Smooth muscle cell (in vitro differentiated cells): Measurements from ENCODE around the gene ACSF2. TPM values are rescaled to one million over a fixed set of nuclear protein-coding genes. Genes with fewer than 3 reads are reported as not detected.

Experiments
- DNase-seq: peaks from one replicate; lab custom pipeline; 2025; ENCODE audit not compliant: unreplicated experiment; lab: John Stamatoyannopoulos, UW
- H2AFZ ChIP-seq: fragments of 200-600 bp; sonication (generic); 2 replicates; pipeline ENCODE4 v1.6.0; 2016; ENCODE audit warnings: antibody characterized with exemption, low read depth, mild to moderate bottlenecking
- H3F3A ChIP-seq: fragments of 200-600 bp; sonication (generic); 2 replicates; pipeline ENCODE4 v1.6.0; 2017; ENCODE audit warnings: antibody characterized with exemption, low read depth
- H3K27ac ChIP-seq: fragments of 200-600 bp; sonication (generic); 2 replicates; pipeline ENCODE4 v1.5.1; 2016; ENCODE audit warnings: low read depth, mild to moderate bottlenecking
- H3K27me3 ChIP-seq: fragments of 200-600 bp; sonication (generic); 2 replicates; pipeline ENCODE4 v1.6.1; 2016; ENCODE audit warnings: low read depth, mild to moderate bottlenecking
- H3K36me3 ChIP-seq: fragments of 200-600 bp; sonication (generic); 2 replicates; pipeline ENCODE4 v1.5.1; 2016; ENCODE audit warnings: low read depth
- H3K4me1 ChIP-seq: fragments of 200-600 bp; sonication (generic); 2 replicates; pipeline ENCODE4 v1.5.1; 2016; ENCODE audit warnings: low read depth
- H3K4me2 ChIP-seq: fragments of 200-600 bp; sonication (generic); 2 replicates; pipeline ENCODE4 v1.6.0; 2016; ENCODE audit warnings: mild to moderate bottlenecking
- H3K4me3 ChIP-seq: fragments of 200-600 bp; sonication (generic); 2 replicates; pipeline ENCODE4 v1.5.1; 2016; ENCODE audit warnings: mild to moderate bottlenecking
- H3K79me2 ChIP-seq: fragments of 200-600 bp; sonication (generic); 2 replicates; pipeline ENCODE4 v1.6.0; 2016; ENCODE audit warnings: low read depth, mild to moderate bottlenecking
- H3K9ac ChIP-seq: fragments of 200-600 bp; sonication (generic); 2 replicates; pipeline ENCODE4 v1.6.0; 2016; ENCODE audit warnings: low read depth
- H3K9me3 ChIP-seq: fragments of 200-600 bp; sonication (generic); replicated peaks from 2 replicates; pipeline ENCODE4 v1.5.1; 2016; ENCODE audit warnings: low read depth
- H4K20me1 ChIP-seq: fragments of 200-600 bp; sonication (generic); 2 replicates; pipeline ENCODE4 v1.6.0; 2016; ENCODE audit warnings: low read depth
- CTCF ChIP-seq: fragments of 200-600 bp; sonication (generic); IDR thresholded peaks from 2 replicates; pipeline ENCODE4 v1.5.1; 2017; ENCODE audit warnings: borderline replicate concordance, mild to moderate bottlenecking, antibody characterized with exemption; ENCODE audit not compliant: insufficient read depth, poor library complexity, severe bottlenecking
- WGBS: methylation state at CpG from one replicate; pipeline ENCODE4 v1.1.7; 2016; ENCODE audit warnings: low lambda C conversion rate; 5-methylcytosine and 5-hydroxymethylcytosine counted together
- polyA plus RNA-seq: library from polyadenylated mRNA; unstranded; fragments of >200 nt; fragmentation: Nextera tagmentation; extraction: Ambion mirVana; gene quantifications from 2 replicates; pipeline ENCODE4 v1.2.1, GENCODE V29; 2016
- total RNA-seq: library from RNA; depleted of rRNA; stranded (reverse); fragments of >200 nt; gene quantifications from 2 replicates; pipeline ENCODE4 v1.2.3, GENCODE V29; 2014

Gene ACSF2
- total RNA-seq (16.8 and 18.6 TPM in 2 replicates), polyA plus RNA-seq (13.7 and 21.3 TPM in 2 replicates)

- peak within 1 kb of the TSS; percentile 45 for H3K27ac ChIP-seq
- DNase-seq: peak; percentile 43
- peak within 1 kb of the TSS; percentile 50 for H3K9ac ChIP-seq
- WGBS: 10% methylated on average over 36 of the region's 70 CpGs
- H3F3A ChIP-seq: peaks cover 11% of the 10 kb centered on the region
- H3K4me2 ChIP-seq: peak within 1 kb of the TSS; percentile 96
- no peaks in the 10 kb centered on the region for H3K79me2 ChIP-seq
- peak within 1 kb of the TSS; percentile 93 for H2AFZ ChIP-seq
- peak within 1 kb of the TSS; percentile 91 for H3K4me3 ChIP-seq
- H4K20me1 ChIP-seq: peaks cover 10% of the 10 kb centered on the region
- H3K27me3 ChIP-seq: no peaks in the 10 kb centered on the region
- H3K36me3 ChIP-seq: no peaks in the 10 kb centered on the region
- H3K4me1 ChIP-seq: peaks cover 13% of the 10 kb centered on the region
- no peaks in the 10 kb centered on the region for H3K9me3 ChIP-seq
- no peak for TF ChIP-seq CTCF
Observed at GRCh38 chr17:50425682-50426471, at the start of gene ACSF2. ACSF2 (plus strand) TSS chr17:50426218; CDS start chr17:50426262, 44 bp downstream.

- Histone ChIP-seq H3K79me2 (no peaks in the 10 kb centered on the region), H2AFZ (no peak overlapping the region), H3K4me3 (no peak overlapping the region), H3K36me3 (peaks cover 16% of the 10 kb centered on the region), H3F3A (peaks cover 27% of the 10 kb centered on the region), H3K27me3 (no peaks in the 10 kb centered on the region), H3K9me3 (no peaks in the 10 kb centered on the region), H3K27ac (no peak overlapping the region), H3K4me1 (no peaks in the 10 kb centered on the region), H3K9ac (no peak overlapping the region), H3K4me2 (no peak overlapping the region), H4K20me1 (peaks cover 25% of the 10 kb centered on the region)
- 95% methylated on average over 6 of the region's 6 CpGs for WGBS
- TF ChIP-seq CTCF: no peak
- no peak for DNase-seq
Observed at GRCh38 chr17:50379351-50380132, 46.5 kb upstream of the ACSF2 start.

GRCh38 chr17:50380369-50381259 is 45.4 kb upstream of the ACSF2 start:
- no peaks in the 10 kb centered on the region for H3K27me3 ChIP-seq
- DNase-seq: no peak
- WGBS: 96% methylated on average over 13 of the region's 13 CpGs
- peaks cover 33% of the 10 kb centered on the region for H4K20me1 ChIP-seq
- H3K4me1 ChIP-seq: no peaks in the 10 kb centered on the region
- no peak overlapping the region for H3K27ac ChIP-seq
- peaks cover 21% of the 10 kb centered on the region for H3K36me3 ChIP-seq
- H3K79me2 ChIP-seq: no peaks in the 10 kb centered on the region
- H2AFZ ChIP-seq: no peak overlapping the region
- no peak overlapping the region for H3K9ac ChIP-seq
- no peak overlapping the region for H3K4me3 ChIP-seq
- H3K9me3 ChIP-seq: no peaks in the 10 kb centered on the region
- TF ChIP-seq CTCF: no peak
- H3F3A ChIP-seq: peaks cover 35% of the 10 kb centered on the region
- no peak overlapping the region for H3K4me2 ChIP-seq
